Fibroblast of lung (primary cell): ENCODE results near the gene ZNF333. TPM values are rescaled to one million over a fixed set of nuclear protein-coding genes. Genes with fewer than 3 reads are reported as not detected.

Source experiments
- DNase-seq, 2 donors: peaks; one replicate each; pipeline versions ENCODE4 v3.0.0 to v3.0.0-alpha.2; 2010; ENCODE audit warnings: low read depth in 2 of 2
- H2AFZ ChIP-seq: 2 replicates; pipeline ENCODE4 v1.5.1; 2012; ENCODE audit warnings: low read length, control low read depth, inconsistent platforms
- H3K27ac ChIP-seq: 2 replicates; pipeline ENCODE4 v1.5.1; 2011; ENCODE audit warnings: low read length, control low read depth; ENCODE audit not compliant: insufficient read depth
- H3K27me3 ChIP-seq: 2 replicates; pipeline ENCODE4 v1.5.1; 2011; ENCODE audit warnings: mild to moderate bottlenecking, low read length; ENCODE audit not compliant: control insufficient read depth, insufficient read depth
- H3K36me3 ChIP-seq: 2 replicates; pipeline ENCODE4 v1.5.1; 2011; ENCODE audit warnings: low read length; ENCODE audit not compliant: control insufficient read depth, insufficient read depth
- H3K4me1 ChIP-seq: 2 replicates; pipeline ENCODE4 v1.5.1; 2011; ENCODE audit warnings: low read length; ENCODE audit not compliant: control insufficient read depth, insufficient read depth; ENCODE audit errors: extremely low read depth
- H3K4me2 ChIP-seq: 2 replicates; pipeline ENCODE4 v1.5.1; 2011; ENCODE audit warnings: low read length, control low read depth; ENCODE audit not compliant: insufficient read depth; ENCODE audit errors: extremely low read depth
- H3K4me3 ChIP-seq, 4 experiments: fragments of 200-600 bp in 1 of 4; sonication (generic) in 1 of 4; replicated peaks in 1 of 4; 2 replicates each; pipeline ENCODE4 v1.5.1; 2011 to 2016; ENCODE audit warnings: low read length in 4 of 4, low read depth in 3 of 4, mild to moderate bottlenecking in 3 of 4, control low read depth in 2 of 4, inconsistent platforms in 1 of 4, mixed read lengths in 1 of 4; ENCODE audit not compliant: insufficient read depth in 1 of 4; ENCODE audit errors: control extremely low read depth in 1 of 4
- H3K79me2 ChIP-seq: 2 replicates; pipeline ENCODE4 v1.5.1; 2012; ENCODE audit warnings: mild to moderate bottlenecking, low read length, inconsistent platforms; ENCODE audit not compliant: control insufficient read depth, insufficient read depth
- H3K9ac ChIP-seq: 2 replicates; pipeline ENCODE4 v1.5.1; 2011; ENCODE audit warnings: mild to moderate bottlenecking, low read length, control low read depth; ENCODE audit not compliant: insufficient read depth
- H3K9me3 ChIP-seq: 2 replicates; pipeline ENCODE4 v1.5.1; 2012; ENCODE audit warnings: low read depth, low read length; ENCODE audit not compliant: control insufficient read depth, insufficient read depth
- H4K20me1 ChIP-seq: 2 replicates; pipeline ENCODE4 v1.5.1; 2011; ENCODE audit warnings: low read length; ENCODE audit not compliant: control insufficient read depth, insufficient read depth; ENCODE audit errors: extremely low read depth
- EZH2 ChIP-seq: IDR thresholded peaks from 2 replicates; pipeline ENCODE4 v1.5.1; 2012; ENCODE audit warnings: low read length, control low read depth, mild to moderate bottlenecking; ENCODE audit errors: missing control alignments
- polyA plus RNA-seq, 2 donors: library from polyadenylated mRNA; depleted of rRNA in 1 of 2; stranded (reverse) in 1 of 2; unstranded in 1 of 2; fragments of >200 nt; gene quantifications; 2 replicates each; pipeline ENCODE4 v1.2.1, GENCODE V29; 2011 to 2012; ENCODE audit warnings: missing spikeins in 1 of 2
- total RNA-seq: library from RNA; depleted of rRNA; stranded (reverse); fragments of >200 nt; gene quantifications from 2 replicates; pipeline ENCODE4 v1.2.1, GENCODE V29; 2014
- TF ChIP-seq, protein P1 (sequence below), 2 donors: IDR thresholded peaks in 1 of 2; conservative IDR thresholded peaks in 1 of 2; 1 replicate in 1 of 2; 2 replicates in 1 of 2; pipeline ENCODE4 v1.5.1; 2011 to 2012; ENCODE audit warnings: low read length in 2 of 2, control low read depth in 1 of 2, inconsistent platforms in 1 of 2, low read depth in 1 of 2, mild to moderate bottlenecking in 1 of 2

Gene ZNF333
- total and polyA plus RNA-seq, 2 donors (not counting 1 experiment from before 2014, with no cell fraction given), result 10.0 to 26.9 TPM

DNA sequence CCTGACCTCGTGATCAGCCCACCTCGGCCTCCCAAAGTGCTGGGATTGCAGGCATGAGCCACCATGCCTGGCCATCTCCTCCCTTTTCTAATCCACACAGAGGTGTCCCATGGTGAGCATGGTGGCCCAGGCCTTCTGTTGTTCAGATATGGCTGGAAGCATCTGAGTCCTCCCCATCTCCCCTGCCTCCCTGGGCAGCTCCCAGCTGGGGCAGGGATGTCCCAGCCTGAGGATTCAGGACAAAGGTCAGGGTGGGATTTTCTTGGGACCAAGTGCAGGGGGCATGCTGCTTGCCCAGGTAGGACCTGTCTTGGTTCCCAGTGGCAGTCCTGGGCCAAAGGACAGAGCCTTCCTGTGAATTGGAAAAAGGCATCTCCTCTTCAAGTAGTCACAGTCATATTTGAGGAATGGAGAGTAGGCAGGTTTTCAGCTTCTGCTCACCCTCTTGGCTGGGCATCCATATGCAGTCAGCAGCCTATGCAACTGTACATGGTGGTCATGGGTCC lies 77.7 kb downstream of the ZNF333 start:
- H3K4me2 ChIP-seq, result no peak overlapping the region
- H2AFZ ChIP-seq, result no peak overlapping the region
- no peak overlapping the region for H3K27ac ChIP-seq
- H3K9ac ChIP-seq, result no peak overlapping the region
- no peak for TF ChIP-seq EZH2
- TF ChIP-seq, protein P1, sequence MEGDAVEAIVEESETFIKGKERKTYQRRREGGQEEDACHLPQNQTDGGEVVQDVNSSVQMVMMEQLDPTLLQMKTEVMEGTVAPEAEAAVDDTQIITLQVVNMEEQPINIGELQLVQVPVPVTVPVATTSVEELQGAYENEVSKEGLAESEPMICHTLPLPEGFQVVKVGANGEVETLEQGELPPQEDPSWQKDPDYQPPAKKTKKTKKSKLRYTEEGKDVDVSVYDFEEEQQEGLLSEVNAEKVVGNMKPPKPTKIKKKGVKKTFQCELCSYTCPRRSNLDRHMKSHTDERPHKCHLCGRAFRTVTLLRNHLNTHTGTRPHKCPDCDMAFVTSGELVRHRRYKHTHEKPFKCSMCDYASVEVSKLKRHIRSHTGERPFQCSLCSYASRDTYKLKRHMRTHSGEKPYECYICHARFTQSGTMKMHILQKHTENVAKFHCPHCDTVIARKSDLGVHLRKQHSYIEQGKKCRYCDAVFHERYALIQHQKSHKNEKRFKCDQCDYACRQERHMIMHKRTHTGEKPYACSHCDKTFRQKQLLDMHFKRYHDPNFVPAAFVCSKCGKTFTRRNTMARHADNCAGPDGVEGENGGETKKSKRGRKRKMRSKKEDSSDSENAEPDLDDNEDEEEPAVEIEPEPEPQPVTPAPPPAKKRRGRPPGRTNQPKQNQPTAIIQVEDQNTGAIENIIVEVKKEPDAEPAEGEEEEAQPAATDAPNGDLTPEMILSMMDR (conservative IDR thresholded peaks at IDR 0.05 in 1 of 2, IDR thresholded peaks at IDR 0.05 in 1 of 2; ENCODE audit: low read depth in 1 of 2, low read length in 2 of 2), result no peak
- no peaks in the 10 kb centered on the region for H3K4me1 ChIP-seq
- no peaks in the 10 kb centered on the region for H4K20me1 ChIP-seq
- H3K36me3 ChIP-seq, result no peaks in the 10 kb centered on the region
- H3K9me3 ChIP-seq, result no peaks in the 10 kb centered on the region
- no peaks in the 10 kb centered on the region for H3K27me3 ChIP-seq
- H3K79me2 ChIP-seq, result no peaks in the 10 kb centered on the region
- no peak overlapping the region for H3K4me3 ChIP-seq
- no peak for DNase-seq

DNA sequence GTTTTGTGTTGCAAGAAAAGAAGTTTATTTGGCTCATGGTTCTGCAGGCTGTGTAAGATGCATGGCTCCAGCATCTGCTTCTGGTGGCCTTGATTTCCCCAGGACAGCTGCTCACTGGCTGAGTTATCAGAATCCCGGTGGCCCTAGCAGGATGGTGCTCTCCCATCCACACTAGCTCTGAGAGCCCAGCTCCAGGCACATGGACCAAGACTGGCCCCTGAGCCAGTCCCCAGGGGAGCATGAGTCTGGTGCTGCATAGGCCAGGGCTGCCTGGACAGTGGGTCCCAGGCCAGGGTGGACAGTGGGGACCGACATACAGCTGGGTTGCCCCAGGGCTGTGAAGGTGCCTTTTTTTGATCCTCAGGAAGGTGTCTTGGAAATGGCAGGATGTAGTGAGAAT lies 78.2 kb downstream of the ZNF333 start:
- no peak overlapping the region for H3K4me2 ChIP-seq
- no peaks in the 10 kb centered on the region for H3K9me3 ChIP-seq
- no peaks in the 10 kb centered on the region for H3K79me2 ChIP-seq
- H3K36me3 ChIP-seq, result no peaks in the 10 kb centered on the region
- TF ChIP-seq, protein P1 (conservative IDR thresholded peaks at IDR 0.05 in 1 of 2, IDR thresholded peaks at IDR 0.05 in 1 of 2; ENCODE audit: low read depth in 1 of 2, low read length in 2 of 2), result no peak
- no peak for TF ChIP-seq EZH2
- H3K4me1 ChIP-seq, result no peaks in the 10 kb centered on the region
- no peaks in the 10 kb centered on the region for H4K20me1 ChIP-seq
- H3K27ac ChIP-seq, result no peak overlapping the region
- H3K9ac ChIP-seq, result no peak overlapping the region
- H3K4me3 ChIP-seq, result no peak overlapping the region
- no peak overlapping the region for H2AFZ ChIP-seq
- no peak for DNase-seq
- H3K27me3 ChIP-seq, result no peaks in the 10 kb centered on the region

DNA sequence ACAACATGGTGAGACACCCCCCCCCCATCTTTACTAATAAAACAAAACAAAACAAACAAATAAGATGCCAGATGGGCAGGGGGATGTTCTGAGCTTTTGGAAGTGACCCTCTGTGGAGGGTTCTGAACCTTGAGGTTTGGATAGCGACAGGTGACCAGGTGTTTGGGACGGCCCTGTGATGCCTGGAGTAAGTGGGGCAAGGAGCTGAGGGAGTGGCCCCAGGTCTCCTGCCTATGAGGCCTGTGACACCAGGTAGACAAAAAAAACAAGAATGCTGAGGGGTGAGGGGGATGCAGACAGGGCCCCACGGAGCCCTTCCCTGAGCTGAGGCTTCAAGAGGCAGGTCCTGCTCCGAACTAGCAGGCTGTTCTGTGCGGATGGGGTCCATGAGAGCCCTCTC lies 79.4 kb downstream of the ZNF333 start:
- no peaks in the 10 kb centered on the region for H3K79me2 ChIP-seq
- H3K9ac ChIP-seq, result no peak overlapping the region
- TF ChIP-seq, protein P1 (conservative IDR thresholded peaks at IDR 0.05 in 1 of 2, IDR thresholded peaks at IDR 0.05 in 1 of 2; ENCODE audit: low read depth in 1 of 2, low read length in 2 of 2), result no peak
- no peak for TF ChIP-seq EZH2
- H3K9me3 ChIP-seq, result no peaks in the 10 kb centered on the region
- H2AFZ ChIP-seq, result no peak overlapping the region
- H3K4me2 ChIP-seq, result no peak overlapping the region
- no peak overlapping the region for H3K4me3 ChIP-seq
- H3K27me3 ChIP-seq, result no peaks in the 10 kb centered on the region
- no peaks in the 10 kb centered on the region for H3K36me3 ChIP-seq
- no peak for DNase-seq
- no peaks in the 10 kb centered on the region for H3K4me1 ChIP-seq
- H4K20me1 ChIP-seq, result no peaks in the 10 kb centered on the region
- H3K27ac ChIP-seq, result no peak overlapping the region
